ENCODE measurements around the gene SMARCC2. TPM values are rescaled to one million over a fixed set of nuclear protein-coding genes. Genes with fewer than 3 reads are reported as not detected.

The SMARCC2 gene
- total and polyA plus RNA-seq, 9 of the 15 experiments (the other 6 are each of a cell fraction or from before 2014, with no cell fraction given) = 11.9 to 86.0 (median 36.6) TPM

DNA sequence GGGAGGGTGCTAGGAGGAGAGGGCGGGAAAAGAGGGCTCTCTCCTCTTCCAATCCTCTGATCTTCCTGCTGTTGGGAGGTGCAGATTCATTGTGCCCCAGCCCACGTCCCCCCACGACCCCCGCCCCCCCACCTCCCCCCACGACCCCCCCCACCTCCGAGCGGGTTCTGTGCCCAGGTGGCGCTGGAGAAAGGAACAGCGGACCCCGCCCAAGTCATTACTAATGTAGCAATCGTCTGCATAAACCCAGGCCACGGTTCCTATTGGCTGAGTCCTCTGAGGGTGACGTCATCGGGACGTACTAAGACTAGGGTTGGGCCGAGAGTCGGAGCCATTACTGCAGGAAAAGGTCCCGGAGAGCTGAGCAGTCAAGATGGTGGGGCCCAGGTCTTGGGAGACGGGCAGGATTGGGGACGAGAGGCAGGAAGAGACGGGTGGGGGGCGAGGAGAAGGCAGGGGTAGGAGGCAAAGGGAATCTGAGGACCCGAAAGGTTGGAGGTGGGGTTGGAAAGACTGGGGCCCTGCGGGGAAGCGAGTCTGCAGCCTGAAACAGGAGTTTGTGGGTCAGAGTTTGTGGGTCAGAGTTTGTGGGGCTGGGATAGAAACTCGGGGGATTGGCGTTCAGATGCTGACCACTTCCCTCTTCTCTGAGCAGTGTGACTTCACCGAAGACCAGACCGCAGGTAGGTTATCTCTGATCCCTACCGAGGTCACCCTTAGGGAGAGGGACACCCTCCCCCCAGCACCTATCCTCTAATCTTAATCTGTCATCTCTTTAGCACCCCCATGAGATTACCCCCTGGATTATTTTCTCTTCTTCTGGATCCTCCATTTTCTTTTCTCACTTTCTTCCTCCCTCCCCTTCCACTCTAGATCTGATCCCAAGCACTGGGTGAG is 31.0 kb downstream of the SMARCC2 start, which contains the start of gene MYL6 (continued):
- TF ChIP-seq RCOR1 (IDR thresholded peaks at IDR 0.05; ENCODE audit: borderline replicate concordance in 1 of 2, low read depth in 2 of 2, low read length in 2 of 2) (no peak; a peak in 1 of 4 replicates), JUNB (CRISPR knock-in tag; conservative IDR thresholded peaks at IDR 0.05) (peak; percentile 99), ZNF79 (CRISPR knock-in tag; IDR thresholded peaks at IDR 0.05; ENCODE audit: low read depth) (no peak), BHLHE40 (IDR thresholded peaks at IDR 0.05; ENCODE audit: low read length) (0 out of 2 replicates have a peak, but pooled peaks have one; percentile 8), HSF4 (CRISPR knock-in tag; IDR thresholded peaks at IDR 0.05; ENCODE audit: borderline replicate concordance) (no peak), SRSF1 (IDR thresholded peaks at IDR 0.05; ENCODE audit: low read depth, low read length) (no peak), FOXK2 (conservative IDR thresholded peaks at IDR 0.05 in 1 of 2, IDR thresholded peaks at IDR 0.05 in 1 of 2; ENCODE audit: low read depth in 2 of 2) (peak in 1 of 2 experiments; percentile 49; a peak in 3 of 4 replicates), THRB (CRISPR knock-in tag; conservative IDR thresholded peaks at IDR 0.05) (peak; percentile 99), SNRNP70 (optimal IDR thresholded peaks at IDR 0.05; ENCODE audit: low read depth, low read length) (no peak), NFRKB (IDR thresholded peaks at IDR 0.05; ENCODE audit: low read depth) (peak; percentile 95), MXI1 (IDR thresholded peaks at IDR 0.05; ENCODE audit: low read depth, low read length) (no peak), RNF2 (IDR thresholded peaks at IDR 0.05) (peak; percentile 7; the same call in 1 of the 2 replicates), NFYB (IDR thresholded peaks at IDR 0.05; ENCODE audit: extremely low read depth, insufficient read length) (peak; percentile 70)
- TF ChIP-seq, protein P1, sequence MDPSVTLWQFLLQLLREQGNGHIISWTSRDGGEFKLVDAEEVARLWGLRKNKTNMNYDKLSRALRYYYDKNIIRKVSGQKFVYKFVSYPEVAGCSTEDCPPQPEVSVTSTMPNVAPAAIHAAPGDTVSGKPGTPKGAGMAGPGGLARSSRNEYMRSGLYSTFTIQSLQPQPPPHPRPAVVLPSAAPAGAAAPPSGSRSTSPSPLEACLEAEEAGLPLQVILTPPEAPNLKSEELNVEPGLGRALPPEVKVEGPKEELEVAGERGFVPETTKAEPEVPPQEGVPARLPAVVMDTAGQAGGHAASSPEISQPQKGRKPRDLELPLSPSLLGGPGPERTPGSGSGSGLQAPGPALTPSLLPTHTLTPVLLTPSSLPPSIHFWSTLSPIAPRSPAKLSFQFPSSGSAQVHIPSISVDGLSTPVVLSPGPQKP (CRISPR knock-in tag; IDR thresholded peaks at IDR 0.05) = no peak
- TF ChIP-seq, protein P2, sequence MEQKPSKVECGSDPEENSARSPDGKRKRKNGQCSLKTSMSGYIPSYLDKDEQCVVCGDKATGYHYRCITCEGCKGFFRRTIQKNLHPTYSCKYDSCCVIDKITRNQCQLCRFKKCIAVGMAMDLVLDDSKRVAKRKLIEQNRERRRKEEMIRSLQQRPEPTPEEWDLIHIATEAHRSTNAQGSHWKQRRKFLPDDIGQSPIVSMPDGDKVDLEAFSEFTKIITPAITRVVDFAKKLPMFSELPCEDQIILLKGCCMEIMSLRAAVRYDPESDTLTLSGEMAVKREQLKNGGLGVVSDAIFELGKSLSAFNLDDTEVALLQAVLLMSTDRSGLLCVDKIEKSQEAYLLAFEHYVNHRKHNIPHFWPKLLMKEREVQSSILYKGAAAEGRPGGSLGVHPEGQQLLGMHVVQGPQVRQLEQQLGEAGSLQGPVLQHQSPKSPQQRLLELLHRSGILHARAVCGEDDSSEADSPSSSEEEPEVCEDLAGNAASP (IDR thresholded peaks at IDR 0.05) = no peak
- TF ChIP-seq, protein P3, sequence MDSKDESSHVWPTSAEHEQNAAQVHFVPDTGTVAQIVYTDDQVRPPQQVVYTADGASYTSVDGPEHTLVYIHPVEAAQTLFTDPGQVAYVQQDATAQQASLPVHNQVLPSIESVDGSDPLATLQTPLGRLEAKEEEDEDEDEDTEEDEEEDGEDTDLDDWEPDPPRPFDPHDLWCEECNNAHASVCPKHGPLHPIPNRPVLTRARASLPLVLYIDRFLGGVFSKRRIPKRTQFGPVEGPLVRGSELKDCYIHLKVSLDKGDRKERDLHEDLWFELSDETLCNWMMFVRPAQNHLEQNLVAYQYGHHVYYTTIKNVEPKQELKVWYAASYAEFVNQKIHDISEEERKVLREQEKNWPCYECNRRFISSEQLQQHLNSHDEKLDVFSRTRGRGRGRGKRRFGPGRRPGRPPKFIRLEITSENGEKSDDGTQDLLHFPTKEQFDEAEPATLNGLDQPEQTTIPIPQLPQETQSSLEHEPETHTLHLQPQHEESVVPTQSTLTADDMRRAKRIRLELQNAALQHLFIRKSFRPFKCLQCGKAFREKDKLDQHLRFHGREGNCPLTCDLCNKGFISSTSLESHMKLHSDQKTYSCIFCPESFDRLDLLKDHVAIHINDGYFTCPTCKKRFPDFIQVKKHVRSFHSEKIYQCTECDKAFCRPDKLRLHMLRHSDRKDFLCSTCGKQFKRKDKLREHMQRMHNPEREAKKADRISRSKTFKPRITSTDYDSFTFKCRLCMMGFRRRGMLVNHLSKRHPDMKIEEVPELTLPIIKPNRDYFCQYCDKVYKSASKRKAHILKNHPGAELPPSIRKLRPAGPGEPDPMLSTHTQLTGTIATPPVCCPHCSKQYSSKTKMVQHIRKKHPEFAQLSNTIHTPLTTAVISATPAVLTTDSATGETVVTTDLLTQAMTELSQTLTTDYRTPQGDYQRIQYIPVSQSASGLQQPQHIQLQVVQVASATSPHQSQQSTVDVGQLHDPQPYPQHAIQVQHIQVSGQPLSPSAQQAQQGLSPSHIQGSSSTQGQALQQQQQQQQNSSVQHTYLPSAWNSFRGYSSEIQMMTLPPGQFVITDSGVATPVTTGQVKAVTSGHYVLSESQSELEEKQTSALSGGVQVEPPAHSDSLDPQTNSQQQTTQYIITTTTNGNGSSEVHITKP (IDR thresholded peaks at IDR 0.05; ENCODE audit: partially characterized antibody) = peak; percentile 96
- TF ChIP-seq, protein P4, sequence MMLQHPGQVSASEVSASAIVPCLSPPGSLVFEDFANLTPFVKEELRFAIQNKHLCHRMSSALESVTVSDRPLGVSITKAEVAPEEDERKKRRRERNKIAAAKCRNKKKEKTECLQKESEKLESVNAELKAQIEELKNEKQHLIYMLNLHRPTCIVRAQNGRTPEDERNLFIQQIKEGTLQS (IDR thresholded peaks at IDR 0.05) = peak; percentile 100
- TF ChIP-seq, protein P4 (CRISPR knock-in tag; conservative IDR thresholded peaks at IDR 0.05) = peak; percentile 89; the same call in 1 of the 2 replicates

Measured in K562 (cell line).